ENCODE data around the gene WBP4. TPM values are rescaled to one million over a fixed set of nuclear protein-coding genes. Genes with fewer than 3 reads are reported as not detected.

Gene WBP4
- total RNA-seq: 10 to 100 TPM in 3 of 4 donors, 1 to 10 TPM in 1; 8.8 to 16.2 (median 14.2) TPM

DNA sequence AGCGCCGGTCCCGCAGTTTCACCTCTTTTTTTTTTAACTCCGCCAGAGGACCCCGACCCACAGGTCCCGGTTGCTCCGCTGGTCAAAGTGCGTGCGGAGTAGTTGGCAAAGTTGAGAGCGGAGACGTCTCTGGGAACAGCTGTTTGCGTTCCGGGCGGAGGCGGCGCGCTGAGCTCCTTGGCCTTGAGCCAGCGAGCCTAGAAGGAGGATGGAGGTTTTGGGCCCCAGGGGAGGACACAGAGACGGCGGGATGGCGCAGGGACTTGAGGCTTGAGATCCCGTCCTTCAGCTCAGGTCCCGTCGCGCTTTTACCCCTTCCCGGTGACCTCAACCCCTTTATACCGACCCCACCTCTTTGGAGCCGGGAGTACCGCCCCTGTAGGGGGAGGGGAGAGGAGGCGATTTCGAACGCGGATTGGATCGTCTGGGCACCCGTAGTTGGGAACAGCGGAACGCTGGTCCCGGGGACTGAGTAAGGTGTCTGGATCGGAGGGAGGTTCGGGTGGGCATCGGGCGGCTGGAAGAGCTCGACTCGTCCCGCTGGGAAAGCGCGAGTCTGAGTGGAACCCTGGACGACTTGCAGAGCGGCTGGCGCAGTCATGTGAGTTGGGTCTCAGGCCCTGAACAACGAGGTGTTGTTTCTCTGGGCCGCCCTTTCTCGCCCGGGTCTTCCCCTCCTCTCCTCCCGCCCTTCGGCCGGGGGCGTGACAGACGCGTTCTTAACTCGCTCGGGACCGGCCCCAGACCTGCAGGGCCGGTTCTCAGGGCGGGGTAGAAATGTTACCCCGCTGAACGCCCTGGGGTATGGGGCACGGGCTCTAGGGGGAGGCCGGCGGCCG is at the start of gene WBP4:
Gene WBP4, plus strand, starts transcription at position 435 of the 839 bp plus-strand sequence. Its CDS starts 165 bp downstream, at position 600.
- peak within 1 kb of the TSS; percentile 99 to 100 for H3K27ac ChIP-seq
- peak; percentile 60 to 81 for TF ChIP-seq POLR2A (IDR thresholded peaks at IDR 0.05)
- TF ChIP-seq, protein P1, sequence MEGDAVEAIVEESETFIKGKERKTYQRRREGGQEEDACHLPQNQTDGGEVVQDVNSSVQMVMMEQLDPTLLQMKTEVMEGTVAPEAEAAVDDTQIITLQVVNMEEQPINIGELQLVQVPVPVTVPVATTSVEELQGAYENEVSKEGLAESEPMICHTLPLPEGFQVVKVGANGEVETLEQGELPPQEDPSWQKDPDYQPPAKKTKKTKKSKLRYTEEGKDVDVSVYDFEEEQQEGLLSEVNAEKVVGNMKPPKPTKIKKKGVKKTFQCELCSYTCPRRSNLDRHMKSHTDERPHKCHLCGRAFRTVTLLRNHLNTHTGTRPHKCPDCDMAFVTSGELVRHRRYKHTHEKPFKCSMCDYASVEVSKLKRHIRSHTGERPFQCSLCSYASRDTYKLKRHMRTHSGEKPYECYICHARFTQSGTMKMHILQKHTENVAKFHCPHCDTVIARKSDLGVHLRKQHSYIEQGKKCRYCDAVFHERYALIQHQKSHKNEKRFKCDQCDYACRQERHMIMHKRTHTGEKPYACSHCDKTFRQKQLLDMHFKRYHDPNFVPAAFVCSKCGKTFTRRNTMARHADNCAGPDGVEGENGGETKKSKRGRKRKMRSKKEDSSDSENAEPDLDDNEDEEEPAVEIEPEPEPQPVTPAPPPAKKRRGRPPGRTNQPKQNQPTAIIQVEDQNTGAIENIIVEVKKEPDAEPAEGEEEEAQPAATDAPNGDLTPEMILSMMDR (IDR thresholded peaks at IDR 0.05): peak in 3 of 4 experiments; percentile 11 to 38 (median 16)
- H3K27me3 ChIP-seq: no peaks in the 10 kb centered on the region
- H3K9me3 ChIP-seq: no peaks in the 10 kb centered on the region
- H3K4me3 ChIP-seq: peak within 1 kb of the TSS; percentile 84 to 98
- DNase-seq: peak; percentile 94 to 95
- no peaks in the 10 kb centered on the region for H3K36me3 ChIP-seq
- intact Hi-C loops (cut with DNase I; ENCODE audit: low total_unique reads): loop anchor here (10.0 kb wide), 1 partner anchor 136 kb away; no protein-coding TSS in a partner anchor
- H3K4me1 ChIP-seq: peaks cover 0 to 33% of the 10 kb centered on the region in 2 donors

- Histone ChIP-seq H3K36me3 (no peaks in the 10 kb centered on the region), H3K4me1 (no peaks in the 10 kb centered on the region), H3K27me3 (no peaks in the 10 kb centered on the region), H3K9me3 (no peaks in the 10 kb centered on the region), H3K27ac (no peak overlapping the region), H3K4me3 (no peak overlapping the region)
- TF ChIP-seq POLR2A (IDR thresholded peaks at IDR 0.05): no peak
- TF ChIP-seq, protein P1 (IDR thresholded peaks at IDR 0.05): no peak
- no peak for DNase-seq
- intact Hi-C loops (cut with DNase I; ENCODE audit: low total_unique reads): no loop called here
These were observed 48.8 kb upstream of the WBP4 start for GRCh38 chr13:41012536-41012935.

DNA sequence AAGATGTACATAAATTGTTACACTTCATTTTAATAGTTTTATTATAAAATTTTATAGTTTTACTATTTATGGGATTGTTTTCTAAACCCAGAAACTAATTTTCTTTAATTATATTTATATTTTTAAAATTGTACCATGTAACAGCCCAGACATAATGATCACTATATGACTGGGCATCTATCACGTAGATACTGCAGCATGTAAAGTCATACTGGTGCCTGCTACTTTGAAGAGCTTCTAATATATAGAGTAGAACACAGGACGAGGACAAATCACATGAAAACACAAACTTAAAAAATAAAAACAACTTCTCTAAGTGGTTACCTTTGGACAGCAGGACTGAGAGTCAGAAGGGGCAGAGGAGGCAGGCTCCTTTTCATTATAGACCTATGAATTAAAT is 47.5 kb upstream of the WBP4 start:
- intact Hi-C loops (cut with DNase I; ENCODE audit: low total_unique reads): no loop called here
- TF ChIP-seq POLR2A (IDR thresholded peaks at IDR 0.05): no peak
- TF ChIP-seq, protein P1 (IDR thresholded peaks at IDR 0.05): no peak
- H3K4me1 ChIP-seq: no peaks in the 10 kb centered on the region

DNA sequence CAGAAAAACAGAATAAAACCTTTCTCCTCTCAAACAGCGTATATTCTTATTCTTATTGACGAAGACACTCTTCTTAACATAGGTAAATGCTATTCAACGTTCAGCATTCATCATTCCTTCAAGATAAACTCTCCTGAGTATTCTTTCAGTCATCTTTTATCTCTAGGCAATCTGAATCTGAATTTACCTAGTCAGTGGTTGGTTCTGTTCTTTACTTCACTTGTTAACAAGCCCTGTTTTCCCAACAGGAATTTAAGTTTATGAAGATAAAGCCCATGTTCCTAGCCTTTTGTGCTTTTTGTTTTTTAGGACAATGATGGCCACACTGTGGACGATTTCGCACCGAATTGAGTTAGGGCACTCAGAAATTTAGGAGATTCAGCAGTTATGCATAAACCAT is 45.4 kb upstream of the WBP4 start:
- no peaks in the 10 kb centered on the region for H3K4me1 ChIP-seq
- no peak for DNase-seq
- no peaks in the 10 kb centered on the region for H3K36me3 ChIP-seq
- H3K4me3 ChIP-seq: no peak overlapping the region
- intact Hi-C loops (cut with DNase I; ENCODE audit: low total_unique reads): no loop called here
- H3K27ac ChIP-seq: no peak overlapping the region
- H3K27me3 ChIP-seq: no peaks in the 10 kb centered on the region
- no peak for TF ChIP-seq POLR2A (IDR thresholded peaks at IDR 0.05)
- TF ChIP-seq, protein P1 (IDR thresholded peaks at IDR 0.05): no peak
- no peaks in the 10 kb centered on the region for H3K9me3 ChIP-seq

More for the DNA sequence above, 47.5 kb upstream of the WBP4 start:
- H3K36me3 ChIP-seq: no peaks in the 10 kb centered on the region
- H3K27me3 ChIP-seq: no peaks in the 10 kb centered on the region
- no peaks in the 10 kb centered on the region for H3K9me3 ChIP-seq
- no peak overlapping the region for H3K27ac ChIP-seq
- H3K4me3 ChIP-seq: no peak overlapping the region
- no peak for DNase-seq

GRCh38 chr13:41017159-41017558 is 44.1 kb upstream of the WBP4 start:
- no peaks in the 10 kb centered on the region for H3K4me1 ChIP-seq
- no peaks in the 10 kb centered on the region for H3K36me3 ChIP-seq
- intact Hi-C loops (cut with DNase I; ENCODE audit: low total_unique reads): no loop called here
- H3K27ac ChIP-seq: peak overlapping the region in 1 of 2 donors; percentile 74
- H3K27me3 ChIP-seq: no peaks in the 10 kb centered on the region
- TF ChIP-seq POLR2A (IDR thresholded peaks at IDR 0.05): no peak
- TF ChIP-seq, protein P1 (IDR thresholded peaks at IDR 0.05): no peak
- no peak overlapping the region for H3K4me3 ChIP-seq
- H3K9me3 ChIP-seq: no peaks in the 10 kb centered on the region
- no peak for DNase-seq

Data from uterus (tissue), 4 donors.